HUES64 (cell line): ENCODE data around the gene ABCD1. TPM values are rescaled to one million over a fixed set of nuclear protein-coding genes. Genes with fewer than 3 reads are reported as not detected.
"Not testable (repeated sequence)": the region's sequence is repeated elsewhere in the genome, so short reads cannot be mapped to it uniquely, and the experiment has no call there.

ENCODE experiments used
- H3K27ac ChIP-seq: 2 replicates; pipeline ENCODE4 v1.7.0; 2013; ENCODE audit warnings: low read depth, low read length, inconsistent platforms
- H3K27me3 ChIP-seq: 2 replicates; pipeline ENCODE4 v1.6.1; 2013; ENCODE audit warnings: mild to moderate bottlenecking, low read length; ENCODE audit not compliant: insufficient read depth
- H3K36me3 ChIP-seq: 2 replicates; pipeline ENCODE4 v1.6.1; 2013; ENCODE audit warnings: mild to moderate bottlenecking, low read length; ENCODE audit not compliant: insufficient read depth
- H3K4me1 ChIP-seq: 2 replicates; pipeline ENCODE4 v1.6.1; 2013; ENCODE audit warnings: mild to moderate bottlenecking, low read length, moderate library complexity; ENCODE audit not compliant: insufficient read depth
- H3K4me3 ChIP-seq: 2 replicates; pipeline ENCODE4 v1.5.1; 2013; ENCODE audit warnings: mild to moderate bottlenecking, low read length, moderate library complexity
- H3K9ac ChIP-seq: 2 replicates; pipeline ENCODE4 v1.6.1; 2013; ENCODE audit warnings: mild to moderate bottlenecking, low read depth, low read length
- H3K9me3 ChIP-seq: 2 replicates; pipeline ENCODE4 v1.6.1; 2013; ENCODE audit warnings: low read depth, low read length; ENCODE audit not compliant: insufficient read depth
- WGBS: fragments of 150-250, 120-280 bp; methylation state at CpG from one replicate; pipeline ENCODE4 v1.1.7; 2013; ENCODE audit warnings: missing lambda C conversion rate; 5-methylcytosine and 5-hydroxymethylcytosine counted together
- polyA plus RNA-seq, 2 experiments: library from polyadenylated mRNA; stranded (reverse); fragments of 50-300 nt; gene quantifications; one replicate each; pipeline ENCODE4 v1.2.3, GENCODE V29; 2013

ABCD1 gene
- polyA plus RNA-seq (2013, experiment 1 of 2) = 5.2 TPM
- 7.4 TPM for polyA plus RNA-seq (2013, experiment 2 of 2)

- Histone ChIP-seq H3K9me3 (no peaks in the 10 kb centered on the region), H3K36me3 (peaks cover 26% of the 10 kb centered on the region), H3K9ac (peak within 1 kb of the TSS; percentile 71), H3K4me1 (peaks cover 13% of the 10 kb centered on the region), H3K27me3 (no peaks in the 10 kb centered on the region), H3K27ac (peak within 1 kb of the TSS; percentile 68), H3K4me3 (peak within 1 kb of the TSS; percentile 84)
- WGBS = under 1% methylated on average over 66 of the region's 88 CpGs
These were observed at the start of gene ABCD1, which contains the start of gene BCAP31 for GRCh38 chrX:153724252-153725038. Gene ABCD1 (plus strand): TSS chrX:153724856. CDS start chrX:153725267, 411 bp downstream. Gene BCAP31 (minus strand): TSS chrX:153724387. CDS start chrX:153723244, 1,143 bp downstream.

DNA sequence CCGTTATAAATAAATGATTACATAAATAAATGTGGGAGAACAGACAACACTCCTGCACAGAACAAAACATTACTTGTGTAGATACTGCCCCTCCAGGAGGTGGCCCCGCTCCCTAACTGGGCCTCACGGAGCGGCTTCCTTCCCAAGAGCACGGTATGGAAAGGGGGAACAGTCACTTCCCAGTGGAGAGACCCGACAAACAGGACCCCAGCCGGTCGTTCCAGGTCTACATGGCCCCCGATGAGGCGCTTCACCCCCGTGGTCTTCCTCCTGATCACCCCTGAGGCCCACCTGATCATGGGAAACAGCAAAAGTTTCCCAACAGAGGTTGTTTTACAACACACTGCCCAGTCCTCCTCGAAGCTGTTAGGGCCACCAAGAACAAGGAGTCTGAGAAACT is 43.5 kb upstream of the ABCD1 start:
- H3K27ac ChIP-seq = no peak overlapping the region
- H3K4me1 ChIP-seq = peaks cover 16% of the 10 kb centered on the region; the same call in 1 of the 2 replicates
- H3K4me3 ChIP-seq = no peak overlapping the region
- H3K27me3 ChIP-seq = no peaks in the 10 kb centered on the region
- no peaks in the 10 kb centered on the region for H3K9me3 ChIP-seq
- no peaks in the 10 kb centered on the region for H3K36me3 ChIP-seq
- WGBS = 88% methylated on average over 11 of the region's 12 CpGs
- no peak overlapping the region for H3K9ac ChIP-seq

DNA sequence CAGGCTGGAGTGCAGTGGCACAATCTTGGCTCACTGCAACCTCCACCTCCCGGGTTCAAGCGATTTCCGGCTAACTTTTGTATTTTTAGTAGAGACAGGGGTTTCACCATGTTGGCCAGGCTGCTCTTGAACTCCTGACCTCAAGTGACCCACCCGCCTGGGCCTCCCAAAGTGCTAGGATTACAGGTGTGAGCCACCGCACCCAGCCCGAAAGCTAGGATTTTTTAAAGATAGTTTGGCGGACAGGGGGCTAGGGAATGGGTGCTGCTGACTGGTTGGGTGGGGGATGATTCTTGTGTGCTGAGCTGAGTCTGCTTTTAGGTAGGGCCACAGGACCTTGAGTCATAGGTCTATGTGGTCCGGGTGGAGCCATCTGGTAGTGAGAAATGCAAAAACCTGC is 41.2 kb upstream of the ABCD1 start:
- not testable (repeated sequence) for H3K4me3 ChIP-seq, H3K27me3 ChIP-seq, H3K9me3 ChIP-seq, H3K9ac ChIP-seq, H3K36me3 ChIP-seq
- Histone ChIP-seq H3K27ac (peak overlapping the region; percentile 92; the same call in 1 of the 2 replicates), H3K4me1 (peaks cover 22% of the 10 kb centered on the region; the same call in 1 of the 2 replicates)
- 89% methylated on average over 8 of the region's 8 CpGs for WGBS

DNA sequence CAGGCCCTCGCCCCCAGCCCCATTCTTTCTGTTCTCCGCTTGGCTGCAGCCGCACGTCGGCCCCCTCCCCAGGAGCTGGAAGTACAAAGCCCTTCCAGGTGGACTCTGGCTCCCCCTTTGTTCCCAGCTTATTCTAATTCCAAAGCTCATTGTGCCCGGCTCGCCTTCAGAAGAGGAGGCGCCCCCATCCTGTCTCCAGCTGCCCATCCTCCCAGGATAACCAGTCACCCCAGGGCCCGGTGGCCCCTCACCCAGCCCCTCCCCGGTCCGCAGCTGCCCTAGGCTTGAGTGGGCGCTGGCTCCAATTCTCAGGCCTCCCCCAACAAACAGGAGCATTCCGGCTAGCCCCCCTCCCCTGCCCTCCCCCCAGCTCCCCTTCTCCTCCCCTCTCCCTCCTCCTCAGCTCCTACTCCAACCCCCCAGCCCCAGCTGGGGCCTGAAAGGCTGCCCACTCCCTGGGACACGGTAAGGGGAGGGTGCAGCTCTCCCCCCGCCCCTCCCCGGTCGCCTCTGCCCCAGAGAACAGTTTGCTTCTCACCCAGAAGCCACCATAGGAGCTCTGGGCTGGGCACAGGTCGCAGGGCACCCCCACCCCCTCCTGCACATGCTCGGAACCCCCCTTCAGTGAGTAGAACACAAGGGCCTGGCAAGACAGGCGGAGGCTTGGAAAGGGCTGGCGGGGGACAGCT is 40.0 kb upstream of the ABCD1 start:
- H3K27ac ChIP-seq = peak overlapping the region; percentile 92
- H3K4me3 ChIP-seq = peak overlapping the region; percentile 36
- 2% methylated on average over 17 of the region's 21 CpGs for WGBS

DNA sequence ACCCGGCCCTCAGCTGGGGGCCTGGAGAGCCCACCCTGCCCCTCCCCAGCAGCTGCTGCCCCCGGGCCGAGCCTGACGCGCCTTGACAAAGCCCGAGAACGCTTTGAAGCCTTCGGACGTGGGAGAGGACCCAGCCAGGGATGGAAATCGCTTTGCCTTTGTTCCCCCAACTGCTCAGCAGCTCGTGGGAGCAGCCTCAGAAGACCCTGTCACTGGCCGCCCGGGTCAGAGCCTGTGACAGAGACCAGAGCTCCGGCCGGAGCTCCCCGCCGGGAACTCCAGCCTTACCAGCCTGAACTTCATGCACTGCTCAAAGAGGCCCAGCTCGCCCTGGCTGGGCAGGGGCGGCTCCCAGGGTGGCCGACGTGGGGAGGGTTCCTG is 39.5 kb upstream of the ABCD1 start:
- H3K36me3 ChIP-seq = peaks cover 2% of the 10 kb centered on the region; the same call in 1 of the 2 replicates
- H3K27ac ChIP-seq = peak overlapping the region; percentile 92
- H3K4me3 ChIP-seq = peak overlapping the region; percentile 36
- H3K4me1 ChIP-seq = peaks cover 22% of the 10 kb centered on the region; the same call in 1 of the 2 replicates
- WGBS = 11% methylated on average over 21 of the region's 21 CpGs
- H3K27me3 ChIP-seq = no peaks in the 10 kb centered on the region
- peak overlapping the region; percentile 60 for H3K9ac ChIP-seq
- no peaks in the 10 kb centered on the region for H3K9me3 ChIP-seq

More for the DNA sequence above, 40.0 kb upstream of the ABCD1 start:
- no peaks in the 10 kb centered on the region for H3K36me3 ChIP-seq
- no peaks in the 10 kb centered on the region for H3K27me3 ChIP-seq
- peak overlapping the region; percentile 60 for H3K9ac ChIP-seq
- no peaks in the 10 kb centered on the region for H3K9me3 ChIP-seq
- peaks cover 22% of the 10 kb centered on the region; the same call in 1 of the 2 replicates for H3K4me1 ChIP-seq

DNA sequence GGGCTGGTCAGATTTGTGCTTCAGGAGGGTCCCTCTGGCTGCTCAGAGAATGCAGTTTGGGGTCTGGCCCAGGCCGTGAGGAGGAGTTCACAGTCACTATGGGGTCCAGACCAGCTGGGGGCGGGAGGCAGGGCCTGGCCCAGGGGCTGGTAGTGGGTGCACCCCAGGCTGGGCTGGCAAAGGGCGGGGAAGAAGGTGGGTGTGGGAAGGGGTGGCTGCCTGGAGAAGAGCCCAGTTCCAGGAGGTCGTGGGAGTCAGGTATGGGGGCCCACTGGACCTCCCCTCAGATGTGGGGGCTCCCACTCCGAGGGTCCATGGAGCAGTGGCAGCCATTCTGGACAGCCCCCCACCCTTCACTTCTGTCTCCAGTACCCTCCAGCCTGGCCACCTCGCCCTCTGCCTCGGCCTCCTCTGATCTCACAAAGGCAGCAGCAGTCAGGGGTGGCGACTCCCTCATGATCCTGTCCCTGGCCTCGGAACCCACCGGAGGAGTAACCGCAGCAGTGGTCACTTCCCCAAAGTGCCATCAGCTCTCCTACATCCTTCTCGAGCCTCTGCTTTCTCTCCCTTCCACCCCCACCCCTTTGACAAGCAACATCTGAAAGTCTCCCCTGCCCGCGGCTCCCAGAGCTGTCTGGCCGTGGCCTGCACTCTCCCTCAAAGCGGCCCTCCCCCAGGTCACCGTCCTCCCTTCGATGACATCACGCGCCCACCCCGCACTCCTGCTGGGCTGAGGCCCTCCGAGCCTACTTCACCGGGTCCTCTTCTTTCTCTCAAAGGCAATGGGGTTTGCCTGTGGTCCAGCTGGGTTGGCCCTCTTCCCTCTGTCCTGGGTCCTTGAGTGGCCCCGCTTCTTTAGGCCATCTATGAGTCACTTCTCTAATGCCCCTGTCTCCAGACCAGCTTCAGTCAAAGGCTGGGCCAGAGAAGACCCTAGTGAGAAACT is 38.6 kb upstream of the ABCD1 start:
- Histone ChIP-seq H3K36me3 (peaks cover 2% of the 10 kb centered on the region; the same call in 1 of the 2 replicates), H3K9me3 (no peaks in the 10 kb centered on the region), H3K9ac (peak overlapping the region; percentile 60), H3K27ac (peak overlapping the region; percentile 92; the same call in 1 of the 2 replicates), H3K27me3 (no peaks in the 10 kb centered on the region), H3K4me3 (peak overlapping the region; percentile 43; the same call in 1 of the 2 replicates), H3K4me1 (peaks cover 22% of the 10 kb centered on the region; the same call in 1 of the 2 replicates)
- 38% methylated on average over 24 of the region's 24 CpGs for WGBS

DNA sequence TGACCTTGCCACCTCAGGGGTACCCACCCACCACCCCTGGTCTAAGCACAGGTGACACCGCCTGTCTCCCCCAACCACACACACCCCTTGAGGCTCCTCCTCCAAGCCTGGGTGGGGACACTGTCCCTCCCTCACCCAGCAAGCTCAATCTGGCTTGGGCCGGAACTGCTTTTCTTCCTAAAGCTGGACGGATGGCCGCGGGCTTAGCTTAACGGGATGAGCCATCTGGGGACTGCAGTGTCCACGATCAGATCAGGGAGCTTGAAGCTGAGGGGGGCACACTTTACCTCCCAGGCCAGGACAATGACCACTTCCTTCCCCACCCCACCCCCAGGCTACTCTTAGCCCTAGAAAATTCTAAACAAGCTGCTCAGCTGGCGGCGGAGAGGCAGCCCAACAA is 37.9 kb upstream of the ABCD1 start:
- Histone ChIP-seq H3K27ac (peak overlapping the region; percentile 73; the same call in 1 of the 2 replicates), H3K4me1 (peaks cover 22% of the 10 kb centered on the region; the same call in 1 of the 2 replicates), H3K9ac (0 out of 2 replicates have a peak overlapping the region, but pooled peaks have one; percentile 47), H3K27me3 (no peaks in the 10 kb centered on the region), H3K4me3 (peak overlapping the region; percentile 43; the same call in 1 of the 2 replicates), H3K9me3 (no peaks in the 10 kb centered on the region), H3K36me3 (peaks cover 2% of the 10 kb centered on the region; the same call in 1 of the 2 replicates)
- 16% methylated on average over 9 of the region's 9 CpGs for WGBS

- Histone ChIP-seq H3K27me3 (no peaks in the 10 kb centered on the region), H3K9ac (peak within 1 kb of the TSS; percentile 50; the same call in 1 of the 2 replicates), H3K9me3 (no peaks in the 10 kb centered on the region), H3K27ac (peak within 1 kb of the TSS; percentile 73; the same call in 1 of the 2 replicates), H3K36me3 (peaks cover 6% of the 10 kb centered on the region), H3K4me3 (peak within 1 kb of the TSS; percentile 57), H3K4me1 (peaks cover 22% of the 10 kb centered on the region; the same call in 1 of the 2 replicates)
- 2% methylated on average over 52 of the region's 66 CpGs for WGBS
These were observed 37.3 kb upstream of the ABCD1 start, which contains the start of gene SLC6A8 for GRCh38 chrX:153687121-153688039. Gene SLC6A8 (plus strand): TSS chrX:153687926. CDS start chrX:153688575, 649 bp downstream.

GRCh38 chrX:153688071-153688470 is 36.6 kb upstream of the ABCD1 start:
- H3K9ac ChIP-seq = no peak overlapping the region
- H3K9me3 ChIP-seq = no peaks in the 10 kb centered on the region
- no peaks in the 10 kb centered on the region for H3K27me3 ChIP-seq
- peaks cover 11% of the 10 kb centered on the region for H3K36me3 ChIP-seq
- H3K27ac ChIP-seq = no peak overlapping the region
- peaks cover 22% of the 10 kb centered on the region; the same call in 1 of the 2 replicates for H3K4me1 ChIP-seq
- WGBS = under 1% methylated on average over 57 of the region's 69 CpGs
- no peak overlapping the region; the same call in 1 of the 2 replicates for H3K4me3 ChIP-seq
